GM21381 (cell line): ENCODE results near the gene MEF2C.
"Not testable (repeated sequence)": the region's sequence is repeated elsewhere in the genome, so short reads cannot be mapped to it uniquely, and the experiment has no call there.

Experiments
- ATAC-seq: cut with Tn5 transposase; IDR thresholded peaks from one replicate; pipeline ENCODE4 v1.9.1; 2021; ENCODE audit warnings: mild to moderate bottlenecking, moderate library complexity; ENCODE audit not compliant: unreplicated experiment

MEF2C gene

DNA sequence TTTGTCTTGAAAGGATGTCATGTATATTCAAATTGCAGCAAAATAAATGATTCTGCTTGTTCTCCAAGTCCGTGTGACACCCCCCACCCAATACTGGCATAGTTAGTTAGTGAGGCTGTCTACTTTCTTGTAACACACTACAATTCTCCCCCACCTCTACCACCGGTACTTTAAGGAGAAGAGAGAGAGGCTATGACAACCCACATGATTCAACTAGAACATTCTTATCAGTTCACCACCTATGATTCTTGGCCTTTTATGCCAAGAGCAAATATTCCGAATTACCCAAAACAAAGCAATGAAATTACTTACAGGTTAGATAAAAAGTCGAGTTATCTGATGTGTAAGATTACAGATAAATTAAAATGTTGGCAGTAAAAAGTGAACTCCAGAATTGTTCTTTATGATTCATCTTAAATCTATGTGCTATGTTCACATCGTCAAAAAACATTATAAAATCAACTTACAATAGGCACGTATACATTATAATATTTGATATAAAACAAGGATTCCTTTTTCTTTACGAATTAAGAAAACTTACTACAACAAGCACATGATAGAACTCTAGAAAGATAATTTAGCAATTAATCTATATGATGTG, 14.4 kb downstream of the MEF2C start:
- no peak for ATAC-seq

- ATAC-seq: no peak
Observed at GRCh38 chr5:88867638-88868037, 15.3 kb downstream of the MEF2C start.

GRCh38 chr5:88863523-88863922, 19.5 kb downstream of the MEF2C start:
- no peak for ATAC-seq

DNA sequence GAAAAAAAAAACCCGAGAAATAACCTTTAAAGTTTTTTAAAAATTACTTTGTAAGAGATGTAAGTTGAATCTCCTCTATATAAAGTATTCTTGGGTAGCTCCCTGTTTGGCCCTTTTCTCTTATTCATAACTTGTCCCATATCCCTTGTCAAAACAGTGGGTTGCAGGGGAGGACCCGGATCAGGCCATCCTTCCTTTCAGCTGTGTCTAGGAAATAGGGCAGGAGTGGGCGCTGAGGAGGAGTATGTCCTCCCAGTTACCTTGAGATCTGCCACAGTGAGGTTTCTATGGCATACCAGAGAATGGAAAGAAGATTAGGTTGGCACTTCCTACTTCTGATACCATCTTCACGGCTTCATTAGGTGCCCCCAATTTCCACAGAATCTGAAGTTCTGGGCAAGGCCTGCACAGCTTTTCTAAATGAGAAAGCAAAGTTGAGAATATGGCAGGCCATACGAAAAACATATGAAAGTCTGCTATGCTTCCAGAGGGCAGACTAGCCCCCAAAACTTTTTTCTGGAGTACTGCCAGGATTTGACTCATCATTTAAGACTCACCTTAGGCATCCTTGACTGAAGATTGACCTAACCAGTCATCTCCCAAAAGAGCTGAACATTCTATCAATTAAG, 20.3 kb downstream of the MEF2C start:
- ATAC-seq: no peak

- no peak for ATAC-seq
Observed at GRCh38 chr5:88861231-88861630, 21.8 kb downstream of the MEF2C start.

DNA sequence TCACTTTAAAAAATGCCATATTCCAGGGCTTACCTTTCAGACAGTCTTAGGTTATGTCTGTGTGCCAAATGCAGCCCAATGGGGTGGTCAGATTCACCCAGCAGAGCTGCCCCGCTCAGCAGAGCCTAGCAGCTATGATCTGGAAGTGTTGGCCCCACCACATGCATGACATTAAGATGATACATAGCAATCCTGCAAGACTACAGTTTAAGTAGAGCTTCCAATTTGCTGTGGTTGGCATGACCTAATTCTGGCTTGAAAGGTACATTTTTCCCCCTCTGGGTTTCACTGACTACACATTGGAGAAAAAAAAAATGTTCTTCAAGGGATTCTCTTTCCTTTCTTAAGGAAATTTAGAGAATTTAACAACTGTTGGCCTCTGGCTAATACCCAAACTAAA, 22.5 kb downstream of the MEF2C start:
- ATAC-seq: no peak

- no peak for ATAC-seq
Observed at GRCh38 chr5:88858392-88858791, 24.6 kb downstream of the MEF2C start.

- ATAC-seq: not testable (repeated sequence)
Observed at GRCh38 chr5:88856381-88856780, 26.6 kb downstream of the MEF2C start.

- ATAC-seq: no peak
Observed at GRCh38 chr5:88854769-88855168, 28.2 kb downstream of the MEF2C start.

DNA sequence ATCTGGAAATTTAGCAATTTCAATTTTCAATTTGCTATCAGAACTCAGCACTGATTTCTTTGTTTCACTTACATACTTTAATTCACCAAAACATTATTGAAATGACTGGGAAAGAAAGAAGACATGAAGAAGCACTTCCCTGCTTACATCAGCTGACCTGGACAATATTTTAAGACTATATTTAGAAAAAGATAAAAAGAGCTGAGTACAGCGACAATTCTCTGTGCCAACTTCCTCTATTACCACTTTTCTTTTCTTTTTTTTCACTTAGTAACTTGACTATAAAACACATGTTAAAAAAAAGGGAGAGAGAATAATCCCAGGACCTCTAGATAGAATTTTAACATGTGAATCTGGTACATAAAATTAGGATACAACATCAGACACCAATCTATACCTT, 35.6 kb downstream of the MEF2C start:
- no peak for ATAC-seq

- no peak for ATAC-seq
Observed at GRCh38 chr5:88846434-88846833, 36.5 kb downstream of the MEF2C start.

DNA sequence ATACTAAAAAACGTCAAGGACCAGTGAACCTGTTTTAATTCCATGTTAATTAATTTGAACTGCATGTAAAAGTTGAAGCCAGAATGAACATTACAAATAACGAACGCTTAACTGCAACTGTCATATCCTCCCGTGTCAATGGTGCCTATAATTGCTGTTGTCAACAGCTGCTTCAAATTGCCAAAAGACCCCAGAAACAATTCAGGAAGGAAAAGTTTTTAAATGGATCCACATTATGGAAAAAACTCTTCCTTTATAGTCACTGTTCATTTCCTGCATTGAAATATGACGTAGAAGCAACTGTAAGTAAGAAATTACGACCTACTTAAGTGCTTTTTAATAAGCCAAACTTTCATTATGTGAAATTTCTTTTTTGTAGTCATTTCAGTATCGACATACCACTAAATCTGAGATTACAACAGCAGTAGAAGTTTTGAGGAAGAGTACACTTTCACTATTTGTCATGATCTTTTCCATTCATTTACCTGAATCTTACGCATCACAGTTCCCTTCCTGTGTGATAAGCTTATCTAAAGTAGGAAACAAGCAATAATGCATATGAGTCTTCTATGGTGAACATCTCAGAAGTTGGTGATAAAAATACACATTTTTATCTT, 37.8 kb downstream of the MEF2C start:
- peak; percentile 82 for ATAC-seq

GRCh38 chr5:88842784-88843183, 40.2 kb downstream of the MEF2C start:
- ATAC-seq: no peak

GRCh38 chr5:88841212-88841611, 41.8 kb downstream of the MEF2C start:
- ATAC-seq: no peak

- no peak for ATAC-seq
Observed at GRCh38 chr5:88840495-88840894, 42.5 kb downstream of the MEF2C start.

DNA sequence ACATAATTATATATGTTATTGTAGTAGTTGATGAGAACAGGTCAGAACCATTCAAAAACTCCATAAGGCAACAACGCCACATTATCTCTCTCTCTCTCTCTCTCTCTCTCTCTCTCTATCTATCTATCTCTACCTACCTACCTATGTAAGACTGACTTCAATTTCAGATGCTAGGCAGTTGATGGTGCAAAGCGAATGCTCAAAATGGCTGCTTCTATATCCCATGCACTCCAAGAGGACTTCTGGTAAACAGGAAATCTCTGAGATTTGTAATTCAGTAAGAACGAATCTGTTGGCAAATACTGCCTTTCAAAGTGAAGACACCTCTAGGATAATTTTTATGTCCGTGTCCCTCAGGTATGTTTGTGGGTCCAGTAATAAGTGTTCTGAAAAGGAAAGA, 43.7 kb downstream of the MEF2C start:
- no peak for ATAC-seq

DNA sequence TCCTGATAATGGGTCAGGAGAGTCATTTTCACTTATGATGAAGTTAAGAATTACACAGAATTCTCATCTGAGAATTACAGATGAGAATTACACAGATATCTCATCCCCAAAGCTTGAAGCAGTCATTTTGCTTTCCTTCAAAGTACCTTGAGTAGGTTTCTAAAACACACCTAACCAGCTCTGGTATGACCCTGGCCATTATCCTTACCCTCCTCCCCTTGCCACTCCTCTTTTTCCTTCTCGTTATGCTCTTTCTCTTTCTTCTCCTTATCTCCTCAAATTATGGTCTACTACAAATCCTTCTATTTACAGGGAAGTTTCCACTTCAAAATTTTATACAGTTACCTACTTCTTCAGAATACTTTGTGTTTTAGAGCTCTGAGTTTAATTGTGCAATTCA, 44.5 kb downstream of the MEF2C start:
- ATAC-seq: no peak

DNA sequence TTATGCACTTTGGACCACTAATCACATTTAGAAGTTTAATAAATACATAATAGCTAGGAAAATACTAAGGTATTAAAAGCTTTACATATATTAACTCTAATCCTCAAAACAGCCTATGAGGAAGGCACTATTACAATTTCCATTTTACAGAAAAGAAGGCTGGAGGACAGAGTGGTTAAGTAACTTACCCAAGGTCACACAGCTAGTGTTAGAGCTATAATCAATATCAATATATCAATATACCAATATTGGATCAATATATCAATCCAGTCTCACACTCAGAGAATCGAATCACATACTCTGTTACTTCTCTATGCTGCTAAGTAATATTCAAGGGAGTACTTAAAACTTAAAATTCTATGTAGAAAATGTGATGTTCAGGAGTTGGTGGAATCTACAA, 45.2 kb downstream of the MEF2C start:
- no peak for ATAC-seq

- ATAC-seq: no peak
Observed at GRCh38 chr5:88837222-88837621, 45.8 kb downstream of the MEF2C start.

- ATAC-seq: no peak
Observed at GRCh38 chr5:88836195-88836838, 46.7 kb downstream of the MEF2C start.

DNA sequence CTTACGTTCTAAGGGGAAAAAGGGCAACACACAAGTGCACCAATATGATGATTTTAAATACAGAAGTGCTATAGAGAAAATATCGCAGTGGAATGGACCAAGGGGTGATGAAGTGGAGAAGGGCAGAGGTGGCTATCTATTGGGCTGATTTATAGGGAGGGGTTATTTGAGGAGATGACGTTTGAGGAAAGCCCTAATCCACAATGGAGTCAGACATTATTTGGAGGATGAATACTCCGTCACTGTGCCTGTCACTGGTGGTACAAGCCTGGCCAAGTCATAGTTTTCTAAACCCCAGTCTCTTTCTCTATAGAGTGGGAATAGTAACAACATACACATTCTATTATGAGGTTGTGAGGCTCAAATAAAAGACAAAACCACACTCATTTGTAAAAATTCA, 48.5 kb downstream of the MEF2C start:
- ATAC-seq: no peak

DNA sequence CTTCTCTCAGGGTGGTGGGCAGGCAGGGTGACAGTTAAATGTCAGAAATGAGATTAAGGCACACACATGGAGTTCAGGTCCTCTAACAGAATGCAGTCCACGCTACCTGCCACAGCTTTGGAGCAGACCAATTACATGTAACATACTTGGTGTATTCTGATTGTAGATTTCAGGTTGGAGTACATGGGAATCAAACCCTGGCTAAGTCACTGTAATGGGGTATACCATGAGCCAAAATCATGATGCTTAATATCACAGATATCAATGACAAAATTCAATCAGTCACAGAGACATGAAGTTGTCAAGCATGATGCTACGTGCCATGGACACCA, 48.9 kb downstream of the MEF2C start:
- no peak for ATAC-seq
